Measurements from ENCODE around the gene EPB41L5.
"Not testable (repeated sequence)": the region's sequence is repeated elsewhere in the genome, so short reads cannot be mapped to it uniquely, and the experiment has no call there.

The EPB41L5 gene

DNA sequence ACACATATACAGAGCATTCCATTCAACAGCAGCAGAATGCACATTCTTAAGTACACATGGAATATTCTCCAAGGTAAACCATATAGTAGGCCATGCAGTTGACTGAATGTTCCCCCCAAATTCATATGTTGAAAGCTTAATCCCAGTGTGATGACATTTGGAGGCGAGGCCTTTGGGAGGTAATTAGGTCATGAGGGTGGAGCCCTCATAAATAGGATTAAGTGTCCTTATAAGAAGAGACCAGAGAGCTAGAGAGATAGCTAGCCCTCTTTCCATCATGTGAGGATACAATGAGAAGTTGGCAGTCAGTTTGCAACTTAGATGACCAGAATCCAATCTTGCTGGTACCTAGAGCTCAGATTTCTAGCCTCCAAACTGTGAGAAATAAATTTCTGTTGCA lies 182.7 kb downstream of the EPB41L5 start:
- TF ChIP-seq, protein P1, sequence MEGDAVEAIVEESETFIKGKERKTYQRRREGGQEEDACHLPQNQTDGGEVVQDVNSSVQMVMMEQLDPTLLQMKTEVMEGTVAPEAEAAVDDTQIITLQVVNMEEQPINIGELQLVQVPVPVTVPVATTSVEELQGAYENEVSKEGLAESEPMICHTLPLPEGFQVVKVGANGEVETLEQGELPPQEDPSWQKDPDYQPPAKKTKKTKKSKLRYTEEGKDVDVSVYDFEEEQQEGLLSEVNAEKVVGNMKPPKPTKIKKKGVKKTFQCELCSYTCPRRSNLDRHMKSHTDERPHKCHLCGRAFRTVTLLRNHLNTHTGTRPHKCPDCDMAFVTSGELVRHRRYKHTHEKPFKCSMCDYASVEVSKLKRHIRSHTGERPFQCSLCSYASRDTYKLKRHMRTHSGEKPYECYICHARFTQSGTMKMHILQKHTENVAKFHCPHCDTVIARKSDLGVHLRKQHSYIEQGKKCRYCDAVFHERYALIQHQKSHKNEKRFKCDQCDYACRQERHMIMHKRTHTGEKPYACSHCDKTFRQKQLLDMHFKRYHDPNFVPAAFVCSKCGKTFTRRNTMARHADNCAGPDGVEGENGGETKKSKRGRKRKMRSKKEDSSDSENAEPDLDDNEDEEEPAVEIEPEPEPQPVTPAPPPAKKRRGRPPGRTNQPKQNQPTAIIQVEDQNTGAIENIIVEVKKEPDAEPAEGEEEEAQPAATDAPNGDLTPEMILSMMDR (IDR thresholded peaks at IDR 0.05; ENCODE audit: insufficient read depth, low read length, poor library complexity, severe bottlenecking), result no peak
- Histone ChIP-seq H3K36me3 (ENCODE audit: control insufficient read depth, insufficient read depth, low read length) (no peaks in the 10 kb centered on the region), H3K27me3 (replicated peaks; ENCODE audit: control insufficient read depth, insufficient read depth, low read length) (no peaks in the 10 kb centered on the region), H3K4me3 (replicated peaks; ENCODE audit: low read depth, low read length) (no peak overlapping the region)
- no peak for DNase-seq (ENCODE audit: extremely low read depth, insufficient read length)

DNA sequence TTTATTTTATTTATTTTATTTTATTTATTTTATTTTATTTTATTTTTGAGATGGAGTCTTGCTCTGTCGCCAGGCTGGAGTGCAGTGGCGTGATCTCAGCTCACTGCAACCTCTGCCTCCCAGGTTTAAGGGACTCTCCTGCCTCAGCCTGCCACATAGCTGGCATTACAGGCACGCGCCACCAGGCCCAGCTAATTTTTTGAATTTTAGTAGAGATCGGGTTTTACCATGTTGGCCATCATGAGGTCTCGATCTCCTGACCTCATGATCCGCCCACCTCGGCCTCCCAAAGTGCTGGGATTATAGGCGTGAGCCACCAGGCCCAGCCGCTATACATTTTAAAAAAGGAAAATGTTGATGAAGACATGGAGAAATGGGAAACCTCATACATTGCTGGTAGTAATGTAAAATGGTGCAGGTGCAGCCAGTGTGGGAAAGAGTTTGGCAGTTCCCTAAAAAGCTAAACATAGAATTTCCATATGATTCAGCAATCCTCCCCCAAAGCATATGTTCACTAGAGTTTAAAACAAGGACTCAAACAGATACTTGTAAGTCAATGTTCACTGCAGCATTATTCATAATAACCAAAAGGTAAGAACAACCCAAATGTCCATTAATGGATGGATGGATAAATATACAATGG lies 187.1 kb downstream of the EPB41L5 start:
- H3K36me3 ChIP-seq (ENCODE audit: control insufficient read depth, insufficient read depth, low read length); H3K4me3 ChIP-seq (replicated peaks; ENCODE audit: low read depth, low read length); DNase-seq (ENCODE audit: extremely low read depth, insufficient read length); H3K27me3 ChIP-seq (replicated peaks; ENCODE audit: control insufficient read depth, insufficient read depth, low read length): not testable (repeated sequence)

- Histone ChIP-seq H3K27me3 (replicated peaks; ENCODE audit: control insufficient read depth, insufficient read depth, low read length) (no peaks in the 10 kb centered on the region), H3K36me3 (ENCODE audit: control insufficient read depth, insufficient read depth, low read length) (no peaks in the 10 kb centered on the region), H3K4me3 (replicated peaks; ENCODE audit: low read depth, low read length) (no peak overlapping the region)
- no peak for DNase-seq (ENCODE audit: extremely low read depth, insufficient read length)
- TF ChIP-seq, protein P1 (IDR thresholded peaks at IDR 0.05; ENCODE audit: insufficient read depth, low read length, poor library complexity, severe bottlenecking), result no peak
These were observed 190.6 kb downstream of the EPB41L5 start for GRCh38 chr2:120203251-120204021.

- no peak for DNase-seq (ENCODE audit: extremely low read depth, insufficient read length)
- TF ChIP-seq, protein P1 (IDR thresholded peaks at IDR 0.05; ENCODE audit: insufficient read depth, low read length, poor library complexity, severe bottlenecking), result peak; percentile 2
- H3K36me3 ChIP-seq (ENCODE audit: control insufficient read depth, insufficient read depth, low read length), result no peaks in the 10 kb centered on the region
- H3K4me3 ChIP-seq (replicated peaks; ENCODE audit: low read depth, low read length), result no peak overlapping the region
- no peaks in the 10 kb centered on the region for H3K27me3 ChIP-seq (replicated peaks; ENCODE audit: control insufficient read depth, insufficient read depth, low read length)
These were observed 191.1 kb downstream of the EPB41L5 start for GRCh38 chr2:120204022-120204405.

DNA sequence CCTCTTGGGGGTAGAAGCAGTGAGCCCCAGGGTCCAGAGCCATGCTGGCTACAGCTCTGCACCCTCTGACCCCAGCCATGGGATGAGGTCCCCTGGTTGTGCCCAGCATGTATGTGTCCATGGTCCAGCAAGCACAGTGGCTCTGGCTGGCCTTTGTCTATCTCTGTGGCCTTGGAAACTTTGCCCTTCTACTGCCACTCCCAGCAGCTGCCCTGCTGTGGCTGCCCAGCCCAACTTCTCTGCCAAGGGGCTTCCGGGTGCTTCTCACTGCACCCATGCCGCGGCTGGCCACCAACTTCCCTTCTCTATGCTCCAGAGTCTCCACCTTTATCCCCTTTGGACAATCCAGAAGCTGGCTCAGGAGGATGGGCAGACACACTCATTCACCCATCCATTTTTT lies 191.5 kb downstream of the EPB41L5 start:
- no peaks in the 10 kb centered on the region for H3K27me3 ChIP-seq (replicated peaks; ENCODE audit: control insufficient read depth, insufficient read depth, low read length)
- TF ChIP-seq, protein P1 (IDR thresholded peaks at IDR 0.05; ENCODE audit: insufficient read depth, low read length, poor library complexity, severe bottlenecking), result no peak
- no peak for DNase-seq (ENCODE audit: extremely low read depth, insufficient read length)
- no peaks in the 10 kb centered on the region for H3K36me3 ChIP-seq (ENCODE audit: control insufficient read depth, insufficient read depth, low read length)
- no peak overlapping the region for H3K4me3 ChIP-seq (replicated peaks; ENCODE audit: low read depth, low read length)

DNA sequence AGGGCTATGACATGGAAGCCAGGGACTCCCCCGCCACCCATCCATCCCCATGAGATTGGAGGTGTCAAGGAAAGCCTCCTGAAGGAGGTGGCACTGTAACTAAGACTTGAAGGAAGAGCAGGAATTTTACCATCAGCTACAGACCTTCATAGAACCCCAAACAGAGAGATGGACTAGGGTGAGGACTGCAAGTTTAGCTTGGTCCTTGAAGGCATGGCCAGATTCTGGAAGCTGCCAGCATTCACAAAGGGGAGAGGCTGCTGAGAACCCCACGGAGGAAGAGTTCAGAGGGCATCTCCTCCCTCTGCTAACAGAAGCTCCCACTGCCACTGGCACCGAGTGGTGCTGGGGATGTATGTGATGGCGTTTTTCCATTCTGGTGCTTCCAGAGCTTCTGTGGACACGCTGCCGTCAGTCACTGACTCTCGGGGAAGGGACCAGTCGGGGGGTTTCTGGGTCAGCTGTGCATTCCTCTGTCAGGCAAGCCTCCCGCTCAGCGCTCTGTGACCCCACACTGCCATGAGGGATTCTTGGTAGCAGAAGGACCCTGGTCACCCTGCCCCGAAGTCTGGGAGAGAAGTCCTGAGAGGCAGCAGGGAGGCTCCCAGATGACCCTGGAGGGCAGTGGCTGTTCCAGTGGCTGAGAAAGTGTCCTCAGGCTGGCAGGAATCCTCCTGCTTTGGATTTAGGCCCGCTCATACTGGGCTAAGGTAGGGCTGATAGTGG lies 192.2 kb downstream of the EPB41L5 start:
- Histone ChIP-seq H3K4me3 (replicated peaks; ENCODE audit: low read depth, low read length) (no peak overlapping the region), H3K27me3 (replicated peaks; ENCODE audit: control insufficient read depth, insufficient read depth, low read length) (no peaks in the 10 kb centered on the region), H3K36me3 (ENCODE audit: control insufficient read depth, insufficient read depth, low read length) (no peaks in the 10 kb centered on the region)
- TF ChIP-seq, protein P1 (IDR thresholded peaks at IDR 0.05; ENCODE audit: insufficient read depth, low read length, poor library complexity, severe bottlenecking), result no peak
- DNase-seq (ENCODE audit: extremely low read depth, insufficient read length), result no peak
